Spleen (tissue), 11 donors: ENCODE data around the gene AARS2. TPM values are rescaled to one million over a fixed set of nuclear protein-coding genes. Genes with fewer than 3 reads are reported as not detected.

ENCODE experiments used
- DNase-seq: peaks from one replicate; pipeline ENCODE4 v3.0.0-alpha.2; 2020
- H3K27ac ChIP-seq, 8 donors: fragments of 200-600 bp; sonication (generic) in 7 of 8; 1 replicate in 4 of 8; 2 replicates in 4 of 8; pipeline versions ENCODE4 v1.5.0 to v1.8.0; 2016 to 2021; ENCODE audit warnings: inconsistent platforms in 4 of 8, mild to moderate bottlenecking in 4 of 8, moderate library complexity in 1 of 8
- H3K27me3 ChIP-seq, 7 donors: fragments of 200-600 bp; sonication (generic) in 6 of 7; replicated peaks in 1 of 7; 1 replicate in 4 of 7; 2 replicates in 3 of 7; pipeline versions ENCODE4 v1.5.0 to v1.8.0; 2016 to 2021; ENCODE audit warnings: inconsistent platforms in 3 of 7, mild to moderate bottlenecking in 1 of 7
- H3K36me3 ChIP-seq, 6 donors: fragments of 200-600 bp; sonication (generic) in 5 of 6; 1 replicate in 4 of 6; 2 replicates in 2 of 6; pipeline versions ENCODE4 v1.5.0 to v1.8.0; 2016 to 2021; ENCODE audit warnings: inconsistent platforms in 2 of 6
- H3K4me1 ChIP-seq, 6 donors: fragments of 200-600 bp; sonication (generic) in 5 of 6; 1 replicate in 3 of 6; 2 replicates in 3 of 6; pipeline versions ENCODE4 v1.5.0 to v1.8.0; 2016 to 2021; ENCODE audit warnings: inconsistent platforms in 3 of 6
- H3K4me3 ChIP-seq, 8 donors: fragments of 200-600 bp; sonication (generic) in 7 of 8; 1 replicate in 4 of 8; 2 replicates in 4 of 8; pipeline versions ENCODE4 v1.5.0 to v1.8.0; 2016 to 2021; ENCODE audit warnings: inconsistent platforms in 4 of 8, mild to moderate bottlenecking in 4 of 8, moderate library complexity in 2 of 8
- H3K9me3 ChIP-seq, 8 donors: fragments of 200-600 bp; sonication (generic) in 7 of 8; 1 replicate in 4 of 8; 2 replicates in 4 of 8; pipeline versions ENCODE4 v1.5.0 to v1.8.0; 2016 to 2021; ENCODE audit warnings: inconsistent platforms in 4 of 8
- POLR2A ChIP-seq, 3 donors: fragments of 450-650 bp; IDR thresholded peaks; one replicate each; pipeline ENCODE4 v1.5.1; 2017; ENCODE audit warnings: antibody characterized with exemption in 3 of 3, mild to moderate bottlenecking in 1 of 3
- POLR2AphosphoS5 ChIP-seq, 3 donors: sonication (generic); formaldehyde crosslinking; IDR thresholded peaks; one replicate each; pipeline ENCODE4 v1.5.1; 2017; ENCODE audit warnings: antibody characterized with exemption in 3 of 3
- WGBS, 5 donors: extraction: QIAGEN DNeasy Blood & Tissue Kit in 3 of 5; methylation state at CpG; one replicate each; pipeline versions ENCODE4 v1.1.5 to v1.1.7; 2013 to 2018; 5-methylcytosine and 5-hydroxymethylcytosine counted together
- intact Hi-C: fragments of 100-400 bp; cut with DNase I; formaldehyde crosslinking; loops from one replicate; pipeline ENCODE4 v1.15.0; 2023; ENCODE audit warnings: low total_unique reads
- polyA plus RNA-seq, 3 donors: library from polyadenylated mRNA; stranded (reverse); fragments of 200-250 nt; gene quantifications; one replicate each; pipeline ENCODE4 v1.2.1, GENCODE V29; 2013
- total RNA-seq, 7 donors: library from RNA; depleted of rRNA in 3 of 7; stranded (reverse); fragments of >200 nt in 3 of 7; fragmentation: NEBNext Ultra II Directional in 4 of 7; extraction: Animal tissue kit (Norgen Biotek cat#: 25700) in 4 of 7; gene quantifications; one replicate each; pipeline versions ENCODE4 v1.1.0 to v1.2.1, GENCODE V29; 2016 to 2021
- TF ChIP-seq, protein P1 (sequence below), 11 experiments: fragments of 200-600 bp in 7 of 11; fragments of 450-650 bp in 4 of 11; sonication (generic) in 4 of 11; IDR thresholded peaks in 8 of 11; conservative IDR thresholded peaks in 3 of 11; 1 replicate in 7 of 11; 2 replicates in 4 of 11; pipeline versions ENCODE4 v1.4.0 to v1.8.0; 2016 to 2021; ENCODE audit warnings: antibody characterized with exemption in 11 of 11, inconsistent platforms in 4 of 11, mild to moderate bottlenecking in 1 of 11
- donor health status: healthy with polysubstance abuse.
- donor health status: DM: no; HTN: no; CAD: no; lungs with moderate emphysema.
- donor health status: DM: no; HTN: no; CAD: no.
- donor health status: Bipolar disorder and iron deficiency.
- donor health status: healthy.
- donor health status: DM: no; HTN: no; CAD: no.
- donor health status: DM: yes; HTN: yes; CAD: no.

Gene AARS2
- total and polyA plus RNA-seq, 10 donors: 3.5 to 16.8 (median 13.7) TPM

DNA sequence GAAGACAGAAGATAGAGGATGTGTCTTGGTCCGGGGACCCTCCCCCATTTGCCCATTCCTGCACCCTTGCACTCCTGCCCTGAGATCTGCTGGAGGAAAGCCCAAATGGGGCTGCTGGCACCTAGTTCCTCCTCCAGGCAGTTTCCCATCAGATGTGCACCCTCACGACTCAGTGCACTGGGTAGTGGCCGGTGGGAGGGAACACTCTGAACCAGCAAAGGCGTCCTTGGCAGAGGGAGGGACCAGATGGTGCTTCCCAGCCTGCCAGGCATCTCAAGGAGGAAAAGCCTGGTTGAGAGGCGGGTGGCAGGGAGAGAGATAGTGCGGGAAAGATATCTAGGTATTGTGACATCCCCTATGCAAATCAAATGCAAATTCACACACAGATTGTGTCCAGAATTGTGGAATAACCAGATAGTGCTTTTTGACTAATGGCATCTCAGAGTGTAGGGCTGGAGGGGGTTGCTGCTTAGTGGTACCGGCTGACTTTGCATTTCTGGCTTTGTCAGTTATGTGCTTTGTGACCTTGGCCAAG is 23.4 kb downstream of the AARS2 start:
- intact Hi-C loops: no loop called here
- no peak for DNase-seq
- 34 to 53% (median 49%) methylated on average over 7 of the region's 7 CpGs for WGBS, 5 donors
- no peak overlapping the region for H3K4me3 ChIP-seq
- no peaks in the 10 kb centered on the region for H3K36me3 ChIP-seq
- TF ChIP-seq POLR2AphosphoS5 (IDR thresholded peaks at IDR 0.05) (no peak), POLR2A (IDR thresholded peaks at IDR 0.05) (no peak)
- TF ChIP-seq, protein P1, sequence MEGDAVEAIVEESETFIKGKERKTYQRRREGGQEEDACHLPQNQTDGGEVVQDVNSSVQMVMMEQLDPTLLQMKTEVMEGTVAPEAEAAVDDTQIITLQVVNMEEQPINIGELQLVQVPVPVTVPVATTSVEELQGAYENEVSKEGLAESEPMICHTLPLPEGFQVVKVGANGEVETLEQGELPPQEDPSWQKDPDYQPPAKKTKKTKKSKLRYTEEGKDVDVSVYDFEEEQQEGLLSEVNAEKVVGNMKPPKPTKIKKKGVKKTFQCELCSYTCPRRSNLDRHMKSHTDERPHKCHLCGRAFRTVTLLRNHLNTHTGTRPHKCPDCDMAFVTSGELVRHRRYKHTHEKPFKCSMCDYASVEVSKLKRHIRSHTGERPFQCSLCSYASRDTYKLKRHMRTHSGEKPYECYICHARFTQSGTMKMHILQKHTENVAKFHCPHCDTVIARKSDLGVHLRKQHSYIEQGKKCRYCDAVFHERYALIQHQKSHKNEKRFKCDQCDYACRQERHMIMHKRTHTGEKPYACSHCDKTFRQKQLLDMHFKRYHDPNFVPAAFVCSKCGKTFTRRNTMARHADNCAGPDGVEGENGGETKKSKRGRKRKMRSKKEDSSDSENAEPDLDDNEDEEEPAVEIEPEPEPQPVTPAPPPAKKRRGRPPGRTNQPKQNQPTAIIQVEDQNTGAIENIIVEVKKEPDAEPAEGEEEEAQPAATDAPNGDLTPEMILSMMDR (IDR thresholded peaks at IDR 0.05 in 8 of 11, conservative IDR thresholded peaks at IDR 0.05 in 3 of 11): no peak
- H3K4me1 ChIP-seq: no peaks in the 10 kb centered on the region
- H3K27me3 ChIP-seq: peaks cover 0 to 97% (median 28%) of the 10 kb centered on the region in 7 donors
- H3K9me3 ChIP-seq: no peaks in the 10 kb centered on the region
- H3K27ac ChIP-seq: no peak overlapping the region

DNA sequence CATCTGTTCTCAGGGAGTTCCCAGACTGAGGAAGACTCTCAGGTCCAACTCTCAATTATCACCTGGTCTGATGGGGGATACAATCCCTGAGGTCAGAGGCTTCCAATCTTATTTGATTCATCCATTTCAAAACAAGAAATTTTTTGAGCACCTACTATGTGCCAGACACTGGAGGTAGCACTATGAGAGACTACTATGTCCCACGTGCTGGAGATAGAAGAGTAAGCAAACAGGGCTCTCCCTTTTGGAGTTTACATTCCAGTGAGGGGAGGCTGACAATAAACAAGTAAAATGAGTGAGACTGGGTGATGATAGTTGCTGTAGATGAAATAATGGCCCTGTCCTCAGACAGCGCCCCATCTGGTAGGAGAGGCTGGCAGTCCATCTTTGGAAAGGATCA is 26.4 kb downstream of the AARS2 start:
- H3K4me3 ChIP-seq: no peak overlapping the region
- 38 to 67% (median 57%) methylated on average over 2 of the region's 2 CpGs for WGBS, 5 donors
- H3K27ac ChIP-seq: no peak overlapping the region
- no peaks in the 10 kb centered on the region for H3K9me3 ChIP-seq
- intact Hi-C loops: no loop called here
- no peak for DNase-seq
- no peak for TF ChIP-seq POLR2AphosphoS5 (IDR thresholded peaks at IDR 0.05)
- TF ChIP-seq POLR2A (IDR thresholded peaks at IDR 0.05): no peak
- TF ChIP-seq, protein P1 (IDR thresholded peaks at IDR 0.05 in 8 of 11, conservative IDR thresholded peaks at IDR 0.05 in 3 of 11): no peak
- no peaks in the 10 kb centered on the region for H3K36me3 ChIP-seq
- H3K27me3 ChIP-seq: peaks cover 0 to 84% (median 15%) of the 10 kb centered on the region in 7 donors
- peaks cover 0 to 7% (median 0%) of the 10 kb centered on the region in 6 donors for H3K4me1 ChIP-seq

DNA sequence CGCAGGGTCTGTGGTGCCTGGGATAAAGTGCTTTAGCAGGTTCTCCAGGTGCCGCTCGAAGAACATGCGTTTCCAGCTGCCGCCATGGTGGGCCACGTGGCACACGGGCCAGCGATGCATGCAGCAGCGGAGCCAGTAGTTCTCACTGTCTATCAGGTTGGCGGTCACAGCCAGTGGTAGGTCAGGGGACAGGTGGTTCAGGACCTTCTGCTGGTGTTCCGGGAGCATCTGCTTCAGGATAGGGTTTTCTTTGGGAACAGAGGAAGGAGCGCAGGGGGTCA is 26.9 kb downstream of the AARS2 start:
- DNase-seq: no peak
- WGBS, 5 donors: 79 to 92% (median 87%) methylated on average over 10 to 12 of the region's 12 CpGs
- Histone ChIP-seq H3K27ac (no peak overlapping the region), H3K4me1 (peaks cover 0 to 7% (median 0%) of the 10 kb centered on the region in 6 donors), H3K27me3 (peaks cover 0 to 78% (median 15%) of the 10 kb centered on the region in 7 donors), H3K4me3 (no peak overlapping the region), H3K36me3 (no peaks in the 10 kb centered on the region), H3K9me3 (no peaks in the 10 kb centered on the region)
- intact Hi-C loops: no loop called here
- TF ChIP-seq POLR2AphosphoS5 (IDR thresholded peaks at IDR 0.05): no peak
- TF ChIP-seq POLR2A (IDR thresholded peaks at IDR 0.05): no peak
- TF ChIP-seq, protein P1 (IDR thresholded peaks at IDR 0.05 in 8 of 11, conservative IDR thresholded peaks at IDR 0.05 in 3 of 11): no peak

DNA sequence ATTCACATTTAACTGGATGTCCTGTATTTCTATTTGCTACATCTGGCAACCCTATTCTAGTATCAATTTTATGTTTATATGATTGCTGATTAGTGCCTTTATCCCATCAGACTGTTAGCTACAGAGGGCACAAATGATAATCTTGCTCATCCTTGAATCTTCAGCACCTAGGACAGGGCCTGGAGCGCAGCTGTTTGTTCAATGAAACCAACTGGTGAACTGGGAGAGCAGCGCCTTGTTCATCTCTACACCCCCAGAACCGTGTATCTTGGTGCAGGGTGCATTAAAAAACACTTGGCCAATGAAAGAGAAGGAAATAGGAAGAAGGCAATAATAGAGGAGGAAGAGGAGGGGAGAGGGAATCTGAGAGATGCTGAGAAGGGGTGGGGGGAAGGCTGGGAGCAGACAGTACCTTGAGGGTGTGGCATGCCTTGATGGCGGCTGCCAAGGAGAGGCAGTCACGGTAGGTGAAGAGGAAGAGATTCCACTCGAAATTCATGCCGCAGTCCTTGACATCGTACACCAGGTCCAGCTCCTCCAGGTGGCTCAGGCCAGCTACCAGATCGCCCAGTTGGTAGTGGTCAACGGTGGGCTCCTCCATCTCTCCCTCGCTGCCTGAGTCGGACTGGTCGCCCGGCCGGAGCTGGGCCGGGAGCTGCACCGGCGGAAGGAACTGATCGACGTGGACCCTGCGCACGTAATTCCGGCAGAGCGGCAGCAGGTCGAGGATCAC is 27.4 kb downstream of the AARS2 start:
- 74 to 85% (median 81%) methylated on average over 24 to 25 of the region's 25 CpGs for WGBS, 5 donors
- H3K4me1 ChIP-seq: peaks cover 0 to 7% (median 0%) of the 10 kb centered on the region in 6 donors
- H3K4me3 ChIP-seq: no peak overlapping the region
- H3K36me3 ChIP-seq: no peaks in the 10 kb centered on the region
- intact Hi-C loops: no loop called here
- H3K9me3 ChIP-seq: no peaks in the 10 kb centered on the region
- DNase-seq: no peak
- no peak overlapping the region for H3K27ac ChIP-seq
- TF ChIP-seq POLR2A (IDR thresholded peaks at IDR 0.05) (no peak), POLR2AphosphoS5 (IDR thresholded peaks at IDR 0.05) (no peak)
- TF ChIP-seq, protein P1 (IDR thresholded peaks at IDR 0.05 in 8 of 11, conservative IDR thresholded peaks at IDR 0.05 in 3 of 11): no peak
- H3K27me3 ChIP-seq: peaks cover 0 to 76% (median 13%) of the 10 kb centered on the region in 7 donors
